ENCODE data around the gene FCHO2.

DNA sequence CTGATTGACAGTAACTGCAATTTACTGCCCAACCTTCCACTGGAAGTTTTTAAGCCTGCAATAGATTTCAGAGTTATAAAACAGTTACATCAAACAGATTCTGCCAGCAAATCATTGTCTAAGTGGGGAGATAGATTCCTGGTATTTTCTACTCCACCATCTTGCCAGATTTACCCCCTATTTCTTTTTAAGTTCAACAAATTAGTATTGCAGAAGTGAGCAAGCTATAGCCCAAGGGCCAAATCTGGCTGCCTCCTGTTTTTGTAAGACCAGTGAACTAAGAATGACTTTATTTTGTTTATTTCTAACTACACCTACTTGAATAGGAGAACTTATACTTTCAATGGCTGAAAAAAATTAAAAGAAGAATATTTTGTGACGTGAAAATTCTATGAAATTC lies 155.7 kb downstream of the FCHO2 start:
- TF ChIP-seq EZH2 (IDR thresholded peaks at IDR 0.05), result no peak
- TF ChIP-seq POLR2AphosphoS5 (IDR thresholded peaks at IDR 0.05; ENCODE audit: borderline replicate concordance, low read depth, low read length), result no peak
- TF ChIP-seq FOXP2 (optimal IDR thresholded peaks at IDR 0.05; ENCODE audit: control extremely low read depth, extremely low read length, insufficient read depth), result no peak
